Right lobe of liver (tissue), 6 donors: ENCODE measurements around the gene PRKAR2B. TPM values are rescaled to one million over a fixed set of nuclear protein-coding genes. Genes with fewer than 3 reads are reported as not detected.

Source experiments
- ATAC-seq, 4 donors: fragments of 200-7000 bp; cut with Tn5 transposase; one replicate each; pipeline ENCODE4 v1.9.1; 2020; ENCODE audit warnings: mild to moderate bottlenecking in 4 of 4, moderate library complexity in 4 of 4
- DNase-seq, 3 donors: peaks; one replicate each; pipeline ENCODE4 v3.0.0-alpha.2; 2020
- H3K27ac ChIP-seq, 3 donors: fragments of 200-600 bp; one replicate each; pipeline ENCODE4 v1.8.0; 2022
- H3K27me3 ChIP-seq, 2 donors: fragments of 200-600 bp; one replicate each; pipeline ENCODE4 v1.8.0; 2022
- H3K36me3 ChIP-seq, 4 donors: fragments of 200-600 bp; sonication (generic) in 1 of 4; one replicate each; pipeline versions ENCODE4 v1.5.1 to v1.8.0; 2017 to 2022; ENCODE audit warnings: control low read depth in 1 of 4
- H3K4me1 ChIP-seq, 4 donors: fragments of 200-600 bp; sonication (generic) in 1 of 4; one replicate each; pipeline versions ENCODE4 v1.5.1 to v1.8.0; 2017 to 2022; ENCODE audit warnings: control low read depth in 1 of 4
- H3K4me3 ChIP-seq, 3 donors: fragments of 200-600 bp; one replicate each; pipeline ENCODE4 v1.8.0; 2022
- H3K9me3 ChIP-seq, 4 donors: fragments of 200-600 bp; sonication (generic) in 1 of 4; one replicate each; pipeline versions ENCODE4 v1.5.1 to v1.8.0; 2017 to 2022; ENCODE audit warnings: control low read depth in 1 of 4
- CTCF ChIP-seq, 4 donors: fragments of 200-600 bp in 3 of 4; fragments of 450-650 bp in 1 of 4; IDR thresholded peaks; one replicate each; pipeline versions ENCODE4 v1.5.1 to v1.8.0; 2016 to 2022; ENCODE audit warnings: antibody characterized with exemption in 4 of 4, mild to moderate bottlenecking in 2 of 4
- POLR2A ChIP-seq: fragments of 450-650 bp; IDR thresholded peaks from one replicate; pipeline ENCODE4 v1.6.1; 2017; ENCODE audit warnings: antibody characterized with exemption, mild to moderate bottlenecking
- WGBS: methylation state at CpG from one replicate; pipeline ENCODE4 v1.1.6; 2018; ENCODE audit warnings: low coverage, low lambda C conversion rate; ENCODE audit not compliant: insufficient coverage; ENCODE audit errors: missing lambda C conversion rate; 5-methylcytosine and 5-hydroxymethylcytosine counted together
- intact Hi-C, 2 donors: fragments of 100-400 bp; cut with DNase I; formaldehyde crosslinking; loops; one replicate each; pipeline versions ENCODE4 v1.11.2 to v1.14.1; 2022
- total RNA-seq, 6 experiments: library from RNA; depleted of rRNA in 2 of 6; stranded (reverse); fragments of >200 nt in 2 of 6; fragmentation: NEBNext Ultra II Directional in 3 of 6; extraction: Animal tissue kit (Norgen Biotek cat#: 25700) in 3 of 6; gene quantifications; one replicate each; pipeline versions ENCODE4 v1.1.0 to v1.2.4, GENCODE V29; 2016 to 2023
- donor health status: DM: no; HTN: yes; CAD: no.
- donor health status: DM: no; HTN: no; CAD: no.
- donor health status: DM: no; HTN: no; CAD: no.
- donor health status: DM: no; HTN: yes; CAD: no.
- donor health status: DM: no; HTN: yes; CAD: no.

PRKAR2B gene
- total RNA-seq, 6 experiments from 2014 or later = 1.4 to 2.9 (median 1.8) TPM

GRCh38 chr7:107056728-107057473 is 12.4 kb downstream of the PRKAR2B start:
- Histone ChIP-seq H3K27ac (no peak overlapping the region), H3K4me3 (no peak overlapping the region), H3K9me3 (no peaks in the 10 kb centered on the region), H3K27me3 (no peaks in the 10 kb centered on the region), H3K36me3 (no peaks in the 10 kb centered on the region), H3K4me1 (no peaks in the 10 kb centered on the region)
- no peak for ATAC-seq
- DNase-seq = no peak
- 60% methylated on average over 7 of the region's 8 CpGs for WGBS
- TF ChIP-seq CTCF (IDR thresholded peaks at IDR 0.05) = no peak
- TF ChIP-seq POLR2A = no peak
- intact Hi-C loops = no loop called here

GRCh38 chr7:107057474-107057833 is 12.9 kb downstream of the PRKAR2B start:
- intact Hi-C loops = no loop called here
- Histone ChIP-seq H3K36me3 (no peaks in the 10 kb centered on the region), H3K27me3 (no peaks in the 10 kb centered on the region), H3K9me3 (no peaks in the 10 kb centered on the region), H3K4me3 (no peak overlapping the region), H3K4me1 (no peaks in the 10 kb centered on the region), H3K27ac (no peak overlapping the region)
- WGBS = 63% methylated on average over 3 of the region's 3 CpGs
- TF ChIP-seq POLR2A (no peak), CTCF (IDR thresholded peaks at IDR 0.05) (no peak)
- no peak for ATAC-seq
- no peak for DNase-seq

GRCh38 chr7:107059468-107059867 is 15.0 kb downstream of the PRKAR2B start:
- TF ChIP-seq POLR2A = no peak
- TF ChIP-seq CTCF (IDR thresholded peaks at IDR 0.05) = no peak
- Histone ChIP-seq H3K9me3 (no peaks in the 10 kb centered on the region), H3K4me1 (no peaks in the 10 kb centered on the region), H3K27ac (no peak overlapping the region), H3K4me3 (no peak overlapping the region), H3K36me3 (no peaks in the 10 kb centered on the region), H3K27me3 (no peaks in the 10 kb centered on the region)
- intact Hi-C loops = no loop called here
- DNase-seq = no peak
- no peak for ATAC-seq

GRCh38 chr7:107063245-107064120 is 19.0 kb downstream of the PRKAR2B start:
- Histone ChIP-seq H3K27ac (no peak overlapping the region), H3K9me3 (no peaks in the 10 kb centered on the region), H3K27me3 (no peaks in the 10 kb centered on the region), H3K4me1 (no peaks in the 10 kb centered on the region), H3K4me3 (no peak overlapping the region), H3K36me3 (no peaks in the 10 kb centered on the region)
- ATAC-seq (no peak), DNase-seq (no peak)
- WGBS = 56% methylated on average over 8 of the region's 8 CpGs
- intact Hi-C loops = no loop called here
- TF ChIP-seq POLR2A = no peak
- no peak for TF ChIP-seq CTCF (IDR thresholded peaks at IDR 0.05)
